NT2/D1 (cell line): ENCODE results near the gene FMN2.

Experiments used
- SUZ12 ChIP-seq: IDR thresholded peaks from 2 replicates; pipeline ENCODE4 v1.6.1; 2011; ENCODE audit not compliant: insufficient read length, insufficient read depth; ENCODE audit errors: extremely low read depth
- ZNF274 ChIP-seq: IDR thresholded peaks from 2 replicates; pipeline ENCODE4 v1.6.1; 2011; ENCODE audit warnings: mild to moderate bottlenecking, low read depth, low read length

DNA sequence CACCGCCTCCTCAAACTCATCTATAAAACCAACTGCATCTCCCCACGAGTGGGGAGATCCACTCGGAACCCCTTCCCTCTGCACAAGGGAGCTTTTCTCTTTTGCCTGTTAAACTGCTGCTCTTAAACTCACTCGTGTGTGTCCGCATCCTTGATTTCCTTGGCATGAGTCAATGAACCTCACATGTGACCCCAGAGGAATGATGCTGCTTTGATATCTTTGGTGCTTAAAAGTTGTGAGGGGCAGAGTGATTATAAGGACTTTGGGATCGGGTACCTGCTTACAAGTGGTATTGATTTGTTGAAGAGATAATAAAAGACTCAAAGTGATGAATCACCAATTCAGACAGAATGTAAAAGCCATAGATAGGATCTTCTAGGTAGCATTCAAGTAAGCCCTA, 394.9 kb downstream of the FMN2 start:
- no peak for TF ChIP-seq ZNF274
- TF ChIP-seq SUZ12: no peak
